GM12878 (cell line): ENCODE data around the gene ITGA1. TPM values are rescaled to one million over a fixed set of nuclear protein-coding genes. Genes with fewer than 3 reads are reported as not detected.

ENCODE experiments used
- ATAC-seq: fragments of 200-7000 bp; cut with Tn5 transposase; 3 replicates; pipeline ENCODE4 v1.9.1; 2020; ENCODE audit warnings: mild to moderate bottlenecking, moderate library complexity
- BruUV-seq: library from RNA; stranded (reverse); fragments of 400-500 nt; replicated peaks from 2 replicates; lab custom pipeline; 2021; lab: Mats Ljungman, UMichigan
- CTCF ChIA-PET: fragments of 300-600 bp; sonication (Branson Sonifier 250); formaldehyde crosslinking; extraction: SDS; loops from one replicate; lab custom pipeline; 2021; ENCODE audit warnings: inconsistent platforms; lab: Yijun Ruan, JAX
- POLR2A ChIA-PET: fragments of 350-600 bp; formaldehyde crosslinking; extraction: SDS; loops from one replicate; lab custom pipeline; 2021; ENCODE audit warnings: inconsistent platforms; lab: Charles Lee
- RAD21 ChIA-PET: fragments of 300-600 bp; sonication (Branson Sonifier 250); formaldehyde crosslinking; loops from one replicate; lab custom pipeline; 2023; ENCODE audit warnings: antibody characterized with exemption; ENCODE audit not compliant: unreplicated experiment; lab: Charles Lee
- SMC1A ChIA-PET: fragments of 300-600 bp; sonication (Branson Sonifier 250); formaldehyde crosslinking; loops from one replicate; lab custom pipeline; 2023; ENCODE audit not compliant: unreplicated experiment, uncharacterized antibody; lab: Charles Lee
- DNase-seq: peaks from one replicate; pipeline ENCODE4 v3.0.0-alpha.2; 2011; ENCODE audit warnings: low read depth, low spot score
- FAIRE-seq: peaks from 3 replicates; lab custom pipeline; 2011; peaks lifted over from hg19 to GRCh38; lab: Jason Lieb, UNC
- H2AFZ ChIP-seq: 2 replicates; pipeline ENCODE4 v1.6.0; 2011; ENCODE audit warnings: low read depth, low read length, control low read depth; ENCODE audit not compliant: control insufficient read depth
- H3K27ac ChIP-seq: 2 replicates; pipeline ENCODE4 v1.5.1; 2011; ENCODE audit warnings: control low read depth; ENCODE audit not compliant: control insufficient read depth, insufficient read depth
- H3K27me3 ChIP-seq, 2 experiments: replicated peaks in 1 of 2; 2 replicates each; pipeline versions ENCODE4 v1.6.0 to v1.6.1; 2011; ENCODE audit warnings: low read length in 1 of 2; ENCODE audit not compliant: control insufficient read depth in 2 of 2, insufficient read depth in 2 of 2
- H3K36me3 ChIP-seq, 2 experiments: 2 replicates each; pipeline ENCODE4 v1.5.1; 2011; ENCODE audit warnings: low read length in 1 of 2; ENCODE audit not compliant: control insufficient read depth in 2 of 2, insufficient read depth in 2 of 2
- H3K4me1 ChIP-seq: 2 replicates; pipeline ENCODE4 v1.6.1; 2011; ENCODE audit warnings: mild to moderate bottlenecking, low read length, moderate library complexity, mixed read lengths; ENCODE audit not compliant: control insufficient read depth, insufficient read depth
- H3K4me2 ChIP-seq: 2 replicates; pipeline ENCODE4 v1.6.0; 2011; ENCODE audit warnings: control low read depth; ENCODE audit not compliant: control insufficient read depth, insufficient read depth
- H3K4me3 ChIP-seq: fragments of 200-600 bp; sonication (generic); 2 replicates; pipeline ENCODE4 v1.5.1; 2016
- H3K79me2 ChIP-seq: 2 replicates; pipeline ENCODE4 v1.6.0; 2011; ENCODE audit warnings: low read length; ENCODE audit not compliant: control insufficient read depth, insufficient read depth
- H3K9ac ChIP-seq: 2 replicates; pipeline ENCODE4 v1.8.0; 2011; ENCODE audit warnings: low read length, control low read depth, mixed read lengths; ENCODE audit not compliant: control insufficient read depth, insufficient read depth
- H3K9me3 ChIP-seq: replicated peaks from 3 replicates; pipeline ENCODE4 v1.5.1; 2011; ENCODE audit warnings: mild to moderate bottlenecking, low read length; ENCODE audit not compliant: control insufficient read depth, insufficient read depth
- H4K20me1 ChIP-seq: 2 replicates; pipeline ENCODE4 v1.6.0; 2011; ENCODE audit not compliant: control insufficient read depth, insufficient read depth
- BMI1 ChIP-seq: fragments of 450-650 bp; IDR thresholded peaks from 2 replicates; pipeline ENCODE4 v1.6.1; 2016; ENCODE audit warnings: mild to moderate bottlenecking, moderate library complexity, borderline replicate concordance
- HDGF ChIP-seq: fragments of 450-650 bp; IDR thresholded peaks from 2 replicates; pipeline ENCODE4 v1.6.1; 2016; ENCODE audit warnings: antibody characterized with exemption
- RBBP5 ChIP-seq: fragments of 200-600 bp; sonication (generic); conservative IDR thresholded peaks from 2 replicates; pipeline ENCODE4 v1.6.1; 2016
- SIX5 ChIP-seq: IDR thresholded peaks from 2 replicates; pipeline ENCODE4 v1.6.1; 2011; ENCODE audit warnings: mild to moderate bottlenecking, low read depth, low read length, moderate library complexity; ENCODE audit not compliant: severe bottlenecking
- YY1 ChIP-seq: IDR thresholded peaks from 2 replicates; pipeline ENCODE4 v1.6.1; 2011; ENCODE audit warnings: low read depth, mild to moderate bottlenecking, low read length
- ZBED1 ChIP-seq: IDR thresholded peaks from 2 replicates; pipeline ENCODE4 v1.6.1; 2016; ENCODE audit warnings: borderline replicate concordance
- WGBS: methylation state at CpG from one replicate; pipeline ENCODE4 v1.1.6; 2016; ENCODE audit warnings: low lambda C conversion rate; ENCODE audit not compliant: insufficient replicate concordance, insufficient coverage; ENCODE audit errors: missing lambda C conversion rate; 5-methylcytosine and 5-hydroxymethylcytosine counted together
- in situ Hi-C: fragments of 300-500 bp; cut with MboI; formaldehyde crosslinking; loops from 9 replicates; pipeline ENCODE4 v1.14.3; 2018; ENCODE audit warnings: mixed read lengths
- intact Hi-C: fragments of 100-400 bp; cut with micrococcal nuclease; formaldehyde crosslinking; loops from one replicate; pipeline ENCODE4 v1.14.2; 2022; ENCODE audit not compliant: unreplicated experiment
- polyA plus RNA-seq, 11 experiments: library from polyadenylated mRNA; depleted of rRNA in 4 of 11; unstranded in 6 of 11; stranded (reverse) in 5 of 11; fragments of >200 nt; fragmentation: Nextera tagmentation in 4 of 11; fragmentation: Illumina TruSeq in 1 of 11; extraction: Ambion mirVana in 4 of 11; extraction: Trizol in 1 of 11; gene quantifications; 1 replicate in 1 of 11; 2 replicates in 10 of 11; pipeline versions ENCODE4 v1.2.1 to v1.2.3, GENCODE V29; 2011 to 2016; ENCODE audit warnings: inconsistent platforms in 2 of 11, missing spikeins in 2 of 11, low read depth in 1 of 11
- total RNA-seq, 4 experiments: library from RNA; depleted of rRNA in 3 of 4; stranded (reverse); fragments of >200 nt in 3 of 4; fragmentation: Illumina TruSeq in 1 of 4; extraction: Trizol in 1 of 4; gene quantifications; 2 replicates each; pipeline versions ENCODE4 v1.2.1 to v1.2.3, GENCODE V29; 2013 to 2021
- TF ChIP-seq, protein P1 (sequence below): fragments of 450-650 bp; IDR thresholded peaks from 2 replicates; pipeline ENCODE4 v1.6.1; 2017; ENCODE audit warnings: antibody characterized with exemption, mild to moderate bottlenecking, moderate library complexity

The ITGA1 gene
- total and polyA plus RNA-seq, 10 of the 15 experiments (the other 5 are each of a cell fraction or from before 2014, with no cell fraction given) = 0.02 to 0.56 (median 0.19) TPM

DNA sequence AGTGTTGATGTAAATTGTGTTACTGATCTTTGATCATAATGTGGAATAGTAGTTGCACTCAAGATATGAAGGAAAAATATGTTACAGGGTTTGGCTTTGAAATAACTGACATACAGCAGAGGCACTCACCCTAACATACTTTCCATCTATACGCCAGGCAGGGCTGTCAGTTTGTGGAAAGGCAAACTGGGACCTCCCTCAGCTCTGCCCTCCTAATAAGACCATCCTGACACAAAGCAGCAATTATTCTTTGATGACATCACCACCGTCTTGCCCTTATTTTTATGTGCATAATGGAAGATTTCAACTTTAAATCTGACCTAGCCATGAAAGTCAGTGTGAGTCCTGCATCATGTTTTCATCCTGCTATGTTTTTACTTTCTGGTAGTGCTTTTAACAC lies 42.9 kb downstream of the ITGA1 start:
- in situ Hi-C loops (no loop called here), intact Hi-C loops (no loop called here)
- H3K4me3 ChIP-seq = no peak overlapping the region
- H3K4me2 ChIP-seq = no peak overlapping the region
- no peak overlapping the region for H3K9ac ChIP-seq
- H3K36me3 ChIP-seq = no peaks in the 10 kb centered on the region
- BruUV-seq = no TSS peak
- ChIA-PET POLR2A (no interaction called here), SMC1A (interaction anchor here (0.6 kb wide), 1 partner anchor 1155 kb away, joined by 3 read pairs; no protein-coding TSS in a partner anchor), CTCF (no interaction called here), RAD21 (no interaction called here)
- FAIRE-seq (no peak), ATAC-seq (no peak), DNase-seq (no peak)
- no peaks in the 10 kb centered on the region for H3K4me1 ChIP-seq
- no peak overlapping the region for H2AFZ ChIP-seq
- H4K20me1 ChIP-seq = no peaks in the 10 kb centered on the region
- no peaks in the 10 kb centered on the region for H3K27me3 ChIP-seq
- no peaks in the 10 kb centered on the region; the same call in 2 of the 3 replicates for H3K9me3 ChIP-seq
- WGBS = 13% methylated on average over 2 of the region's 2 CpGs
- no peaks in the 10 kb centered on the region for H3K79me2 ChIP-seq
- H3K27ac ChIP-seq = no peak overlapping the region
- TF ChIP-seq HDGF = no peak
- no peak for TF ChIP-seq BMI1
- TF ChIP-seq YY1 = no peak
- TF ChIP-seq SIX5 = no peak
- TF ChIP-seq, protein P1, sequence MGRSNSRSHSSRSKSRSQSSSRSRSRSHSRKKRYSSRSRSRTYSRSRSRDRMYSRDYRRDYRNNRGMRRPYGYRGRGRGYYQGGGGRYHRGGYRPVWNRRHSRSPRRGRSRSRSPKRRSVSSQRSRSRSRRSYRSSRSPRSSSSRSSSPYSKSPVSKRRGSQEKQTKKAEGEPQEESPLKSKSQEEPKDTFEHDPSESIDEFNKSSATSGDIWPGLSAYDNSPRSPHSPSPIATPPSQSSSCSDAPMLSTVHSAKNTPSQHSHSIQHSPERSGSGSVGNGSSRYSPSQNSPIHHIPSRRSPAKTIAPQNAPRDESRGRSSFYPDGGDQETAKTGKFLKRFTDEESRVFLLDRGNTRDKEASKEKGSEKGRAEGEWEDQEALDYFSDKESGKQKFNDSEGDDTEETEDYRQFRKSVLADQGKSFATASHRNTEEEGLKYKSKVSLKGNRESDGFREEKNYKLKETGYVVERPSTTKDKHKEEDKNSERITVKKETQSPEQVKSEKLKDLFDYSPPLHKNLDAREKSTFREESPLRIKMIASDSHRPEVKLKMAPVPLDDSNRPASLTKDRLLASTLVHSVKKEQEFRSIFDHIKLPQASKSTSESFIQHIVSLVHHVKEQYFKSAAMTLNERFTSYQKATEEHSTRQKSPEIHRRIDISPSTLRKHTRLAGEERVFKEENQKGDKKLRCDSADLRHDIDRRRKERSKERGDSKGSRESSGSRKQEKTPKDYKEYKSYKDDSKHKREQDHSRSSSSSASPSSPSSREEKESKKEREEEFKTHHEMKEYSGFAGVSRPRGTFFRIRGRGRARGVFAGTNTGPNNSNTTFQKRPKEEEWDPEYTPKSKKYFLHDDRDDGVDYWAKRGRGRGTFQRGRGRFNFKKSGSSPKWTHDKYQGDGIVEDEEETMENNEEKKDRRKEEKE = no peak
- no peak for TF ChIP-seq RBBP5
- TF ChIP-seq ZBED1 = no peak
- TF ChIP-seq, all 136 proteins: peak for 0
